SK-N-MC (cell line): ENCODE data around the gene WDR91.

Source experiments
- DNase-seq: peaks from one replicate; pipeline ENCODE4 v3.0.0-alpha.2; 2011; ENCODE audit warnings: low read depth, low spot score
- H3K27ac ChIP-seq: fragments of 200-600 bp; sonication (generic); 2 replicates; pipeline ENCODE4 v1.5.1; 2016; ENCODE audit warnings: mixed run types
- H3K36me3 ChIP-seq: fragments of 200-600 bp; sonication (generic); 2 replicates; pipeline ENCODE4 v1.6.1; 2017; ENCODE audit warnings: antibody characterized with exemption, low read length, mixed read lengths; ENCODE audit not compliant: insufficient read depth
- H3K4me3 ChIP-seq: fragments of 200-600 bp; sonication (generic); 2 replicates; pipeline ENCODE4 v1.5.1; 2016
- H3K9ac ChIP-seq: fragments of 200-600 bp; sonication (generic); 2 replicates; pipeline ENCODE4 v1.8.0; 2017; ENCODE audit warnings: mixed run types, mixed read lengths; ENCODE audit not compliant: insufficient read length
- H3K9me3 ChIP-seq: fragments of 200-600 bp; sonication (generic); 2 replicates; pipeline ENCODE4 v1.6.1; 2017; ENCODE audit warnings: low read depth, mild to moderate bottlenecking, antibody characterized with exemption, low read length, moderate library complexity, mixed read lengths
- EZH2 ChIP-seq: fragments of 200-600 bp; sonication (generic); IDR thresholded peaks from one replicate; pipeline ENCODE4 v1.6.1; 2017; ENCODE audit warnings: antibody characterized with exemption
- FOXP2 ChIP-seq: optimal IDR thresholded peaks from 2 replicates; pipeline ENCODE3; 2011; ENCODE audit warnings: mild to moderate bottlenecking, moderate library complexity; ENCODE audit not compliant: insufficient read depth; ENCODE audit errors: extremely low read length, control extremely low read depth
- POLR2AphosphoS5 ChIP-seq: IDR thresholded peaks from 2 replicates; pipeline ENCODE4 v1.6.1; 2012; ENCODE audit warnings: mild to moderate bottlenecking, low read depth, low read length, borderline replicate concordance

WDR91 gene

GRCh38 chr7:135164357-135165061 lies 46.8 kb downstream of the WDR91 start:
- H3K9me3 ChIP-seq = no peaks in the 10 kb centered on the region
- no peak for DNase-seq
- TF ChIP-seq FOXP2 (no peak), POLR2AphosphoS5 (peak; percentile 24; the same call in 1 of the 2 replicates)
- H3K4me3 ChIP-seq = no peak overlapping the region
- peaks cover 35% of the 10 kb centered on the region for H3K36me3 ChIP-seq
- no peak overlapping the region for H3K9ac ChIP-seq
- no peak overlapping the region for H3K27ac ChIP-seq

DNA sequence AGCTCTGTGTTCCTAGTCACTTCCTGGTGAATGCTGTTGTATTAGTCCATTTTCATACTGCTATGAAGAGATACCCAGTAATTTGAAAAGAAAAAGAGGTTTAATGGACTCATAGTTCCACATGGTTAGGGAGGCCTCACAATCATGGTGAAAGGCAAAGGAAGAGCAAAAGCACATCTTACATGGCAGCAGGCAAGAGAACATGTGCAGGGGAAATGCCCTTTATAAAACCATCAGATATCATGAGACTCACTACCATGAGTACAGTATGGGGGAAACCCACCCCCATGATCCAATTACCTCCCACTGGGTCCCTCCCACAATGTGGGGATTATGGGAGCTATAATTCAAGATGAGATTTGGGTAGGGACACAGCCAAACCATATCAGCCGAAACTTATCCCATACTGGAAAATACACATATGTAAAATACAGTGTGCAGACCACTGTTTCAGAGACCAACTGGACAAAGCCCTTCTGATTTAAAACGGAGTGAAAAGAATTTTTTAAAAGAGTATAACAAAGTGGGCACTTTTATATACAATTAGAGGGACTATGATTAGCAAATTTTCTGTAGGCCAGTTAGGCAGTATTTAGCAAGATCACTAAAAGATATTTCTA lies 48.8 kb downstream of the WDR91 start:
- Histone ChIP-seq H3K36me3 (peaks cover 22% of the 10 kb centered on the region; the same call in 1 of the 2 replicates), H3K9ac (no peak overlapping the region), H3K4me3 (no peak overlapping the region), H3K9me3 (no peaks in the 10 kb centered on the region), H3K27ac (no peak overlapping the region)
- TF ChIP-seq FOXP2 (no peak), EZH2 (no peak), POLR2AphosphoS5 (no peak)
- DNase-seq = no peak

GRCh38 chr7:135161669-135162068 lies 49.7 kb downstream of the WDR91 start:
- TF ChIP-seq FOXP2 (no peak), EZH2 (no peak), POLR2AphosphoS5 (no peak)
- Histone ChIP-seq H3K9ac (no peak overlapping the region), H3K27ac (peak overlapping the region; percentile 78; the same call in 1 of the 2 replicates), H3K9me3 (no peaks in the 10 kb centered on the region), H3K4me3 (no peak overlapping the region), H3K36me3 (peaks cover 13% of the 10 kb centered on the region; the same call in 1 of the 2 replicates)
- DNase-seq = no peak

DNA sequence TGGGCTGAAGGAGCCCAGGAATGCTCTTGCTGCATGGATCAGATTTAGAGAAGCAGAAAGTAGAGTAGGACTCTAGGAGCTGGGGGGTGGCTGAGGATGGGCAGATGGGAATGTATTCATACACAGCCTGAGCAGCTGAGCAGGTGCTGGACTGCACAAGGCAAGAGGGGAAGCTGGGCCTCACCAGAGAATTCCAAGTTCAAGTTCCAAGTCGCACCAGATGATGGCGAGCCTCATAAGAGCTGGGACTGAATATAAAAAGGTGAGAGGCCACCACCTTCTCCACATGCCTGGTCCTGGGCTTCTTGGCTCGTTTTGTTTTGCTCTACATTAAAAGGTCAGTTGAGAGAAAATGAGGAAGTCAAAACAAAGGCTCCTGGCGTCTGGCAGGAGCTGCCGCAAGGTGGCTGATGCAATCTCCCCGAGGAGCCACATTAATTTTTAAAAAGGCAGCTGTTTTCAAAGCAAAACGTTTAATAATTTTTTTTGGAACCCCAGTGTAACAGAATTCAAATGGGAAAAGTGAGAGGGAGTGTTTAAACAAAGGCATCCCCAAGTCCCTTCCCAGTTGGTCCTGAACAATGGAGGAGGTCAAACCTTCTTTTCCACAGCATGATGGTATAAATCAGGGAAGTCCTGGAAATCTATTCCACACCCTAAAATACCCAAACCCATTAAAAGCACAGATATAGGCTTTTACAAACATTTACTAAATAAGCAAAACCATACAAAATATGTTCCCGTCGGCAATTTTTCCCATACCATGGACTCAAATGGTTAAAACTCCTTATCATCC lies 50.3 kb downstream of the WDR91 start:
- Histone ChIP-seq H3K9me3 (no peaks in the 10 kb centered on the region), H3K27ac (peak overlapping the region; percentile 78), H3K4me3 (no peak overlapping the region), H3K36me3 (peaks cover 9% of the 10 kb centered on the region; the same call in 1 of the 2 replicates), H3K9ac (peak overlapping the region; percentile 10)
- TF ChIP-seq EZH2 (no peak), POLR2AphosphoS5 (no peak; the same call in 1 of the 2 replicates), FOXP2 (no peak)
- DNase-seq = no peak

DNA sequence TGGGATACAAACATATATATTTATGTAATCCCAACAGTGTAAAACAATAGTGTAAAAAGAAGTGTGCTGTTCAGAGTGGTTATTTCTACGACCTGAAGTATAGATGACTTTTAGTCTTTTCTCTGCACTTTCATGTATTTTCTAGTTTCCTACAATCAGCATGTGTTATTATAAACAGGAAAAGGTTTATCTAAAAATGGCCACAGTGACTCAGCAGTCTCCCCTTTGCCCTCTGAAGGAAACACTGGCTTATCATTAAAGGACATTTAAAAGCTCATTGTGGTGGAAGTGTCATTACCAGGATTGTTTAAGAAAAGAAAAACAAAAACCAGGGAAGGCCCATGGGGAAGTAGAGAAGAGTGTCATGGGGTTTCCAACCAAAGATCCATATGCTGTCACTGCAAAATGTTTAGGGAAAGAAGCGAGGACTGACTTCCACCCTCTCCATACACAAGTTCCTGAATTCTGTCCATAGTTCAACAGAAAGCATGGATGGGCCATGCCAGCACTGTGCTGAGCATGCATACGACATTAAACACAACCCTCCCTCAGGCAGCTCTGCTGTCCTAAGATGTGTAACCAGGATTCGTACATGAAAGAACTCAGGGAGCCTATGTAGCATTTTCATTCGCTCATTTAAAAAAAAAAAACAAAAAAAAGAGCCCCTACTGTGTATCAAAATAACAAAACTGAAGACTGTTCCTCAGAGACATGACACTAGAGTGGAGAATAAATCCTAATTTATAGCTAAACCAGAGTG lies 51.0 kb downstream of the WDR91 start:
- Histone ChIP-seq H3K27ac (peak overlapping the region; percentile 78), H3K36me3 (peaks cover 2% of the 10 kb centered on the region; the same call in 1 of the 2 replicates), H3K9me3 (no peaks in the 10 kb centered on the region), H3K9ac (no peak overlapping the region), H3K4me3 (no peak overlapping the region)
- TF ChIP-seq EZH2 (no peak), POLR2AphosphoS5 (no peak), FOXP2 (no peak)
- no peak for DNase-seq

DNA sequence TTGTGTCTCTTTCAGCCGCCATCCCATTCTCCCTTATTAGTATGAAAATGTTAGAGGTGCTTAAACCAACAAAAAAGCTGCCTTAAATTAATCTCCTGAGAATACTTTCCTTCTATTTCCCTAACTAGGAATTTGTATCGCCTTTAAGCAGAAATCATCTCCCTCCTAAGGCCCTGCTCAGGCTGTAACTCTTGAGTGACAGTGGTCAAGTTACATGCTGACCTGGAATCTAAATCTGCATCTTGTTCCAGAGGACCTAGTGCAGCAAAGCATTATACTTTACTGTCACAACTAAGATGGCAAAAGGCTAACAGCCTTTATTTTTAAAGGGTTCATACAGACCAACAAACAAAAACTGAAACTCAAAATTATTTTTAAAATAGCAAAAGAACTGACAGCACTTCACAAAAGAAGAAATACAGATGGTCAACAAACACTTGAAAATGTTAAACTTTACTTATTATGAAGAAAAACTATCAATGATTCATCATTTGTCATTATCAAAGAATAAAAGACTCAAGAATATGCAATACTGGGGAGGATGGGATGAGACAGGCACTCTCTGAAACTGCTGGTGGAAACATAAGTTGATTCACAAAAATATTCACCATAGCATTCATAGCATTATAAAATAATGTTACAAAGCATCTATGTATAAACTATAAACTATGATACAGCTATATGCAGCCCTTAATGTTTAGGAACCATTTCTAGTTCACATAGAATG lies 51.8 kb downstream of the WDR91 start:
- no peaks in the 10 kb centered on the region for H3K9me3 ChIP-seq
- DNase-seq = no peak
- H3K36me3 ChIP-seq = no peaks in the 10 kb centered on the region; the same call in 1 of the 2 replicates
- H3K27ac ChIP-seq = peak overlapping the region; percentile 78
- no peak overlapping the region for H3K9ac ChIP-seq
- TF ChIP-seq EZH2 (no peak), FOXP2 (no peak), POLR2AphosphoS5 (no peak)
- H3K4me3 ChIP-seq = no peak overlapping the region

DNA sequence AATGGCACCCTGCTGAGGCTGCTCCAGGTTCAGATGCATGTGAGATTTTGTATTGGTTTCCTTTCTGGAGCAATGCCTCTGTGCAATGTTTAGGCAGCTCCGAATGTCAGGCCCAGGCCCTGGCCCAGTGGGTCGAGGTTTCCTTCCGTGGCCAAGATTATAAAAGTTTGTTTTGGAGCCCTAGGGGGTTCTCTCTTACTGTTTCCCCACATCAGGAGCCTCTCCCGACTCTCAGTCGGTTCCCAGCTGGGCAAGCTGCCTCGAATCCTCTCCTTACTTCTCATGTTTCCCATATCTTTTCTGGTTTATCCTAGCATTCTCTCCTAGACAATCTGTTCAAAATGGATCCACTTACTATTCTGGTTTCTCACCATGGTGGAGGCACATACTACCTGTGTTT lies 52.5 kb downstream of the WDR91 start:
- Histone ChIP-seq H3K4me3 (no peak overlapping the region), H3K9ac (no peak overlapping the region), H3K9me3 (no peaks in the 10 kb centered on the region), H3K27ac (no peak overlapping the region), H3K36me3 (no peaks in the 10 kb centered on the region; the same call in 1 of the 2 replicates)
- TF ChIP-seq EZH2 (no peak), POLR2AphosphoS5 (no peak), FOXP2 (no peak)
- DNase-seq = no peak
